ENCODE data around the gene ZNF672. TPM values are rescaled to one million over a fixed set of nuclear protein-coding genes. Genes with fewer than 3 reads are reported as not detected.
"Not testable (repeated sequence)": the region's sequence is repeated elsewhere in the genome, so short reads cannot be mapped to it uniquely, and the experiment has no call there.

Gene ZNF672
- total and polyA plus RNA-seq, 3 donors from 2014 or later: 28.4 to 65.0 (median 57.3) TPM

DNA sequence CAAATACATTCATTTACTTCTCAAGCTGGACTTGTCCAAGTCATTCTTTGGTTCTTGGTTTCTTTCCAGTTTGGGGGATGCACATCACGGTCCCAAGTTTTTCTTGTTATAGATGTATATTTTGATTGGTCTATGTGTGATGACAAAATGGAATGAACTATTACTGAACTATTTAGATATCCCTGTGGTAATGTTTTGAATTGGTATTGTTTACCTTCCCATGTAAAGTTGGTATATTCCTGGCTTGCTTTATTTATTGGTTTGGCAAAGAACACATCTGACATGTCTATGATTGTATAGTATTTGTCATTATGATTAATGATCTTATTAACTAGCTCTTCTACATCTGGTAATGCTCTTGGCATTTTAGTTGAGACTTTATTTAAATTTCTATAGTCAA is 43.2 kb downstream of the ZNF672 start:
- Histone ChIP-seq H3K4me1 (no peaks in the 10 kb centered on the region), H3K27me3 (no peaks in the 10 kb centered on the region), H3K4me3 (no peak overlapping the region), H3K36me3 (ENCODE audit: low read depth, missing control alignments) (no peaks in the 10 kb centered on the region), H3K27ac (no peak overlapping the region), H3K9me3 (no peaks in the 10 kb centered on the region)
- WGBS, 2 donors: 95 to 97% methylated on average over 1 of the region's 1 CpG
- no peak for DNase-seq
- no peak for TF ChIP-seq CTCF (IDR thresholded peaks at IDR 0.05)
- TF ChIP-seq POLR2A (IDR thresholded peaks at IDR 0.05): no peak
- intact Hi-C loops (cut with DNase I; ENCODE audit: low total_unique reads): no loop called here

- H3K27me3 ChIP-seq; H3K36me3 ChIP-seq (ENCODE audit: low read depth, missing control alignments); H3K4me3 ChIP-seq; DNase-seq; H3K27ac ChIP-seq; intact Hi-C loops (cut with DNase I; ENCODE audit: low total_unique reads); H3K9me3 ChIP-seq; H3K4me1 ChIP-seq: not testable (repeated sequence)
- WGBS, 2 donors: 81% methylated on average over 7 of the region's 7 CpGs
Observed at GRCh38 chr1:248882427-248882826, 44.4 kb downstream of the ZNF672 start.

- no peaks in the 10 kb centered on the region for H3K36me3 ChIP-seq (ENCODE audit: low read depth, missing control alignments)
- H3K4me1 ChIP-seq: no peaks in the 10 kb centered on the region
- no peaks in the 10 kb centered on the region for H3K9me3 ChIP-seq
- no peak overlapping the region for H3K27ac ChIP-seq
- no peak for TF ChIP-seq POLR2A (IDR thresholded peaks at IDR 0.05)
- no peak for TF ChIP-seq CTCF (IDR thresholded peaks at IDR 0.05)
- no peaks in the 10 kb centered on the region for H3K27me3 ChIP-seq
- no peak overlapping the region for H3K4me3 ChIP-seq
- WGBS, 2 donors: 33 to 39% methylated on average over 1 of the region's 1 CpG
- intact Hi-C loops (cut with DNase I; ENCODE audit: low total_unique reads): no loop called here
- DNase-seq: no peak
Observed at GRCh38 chr1:248884632-248885295, 46.7 kb downstream of the ZNF672 start.

GRCh38 chr1:248885646-248886045 is 47.6 kb downstream of the ZNF672 start:
- Histone ChIP-seq H3K27ac (no peak overlapping the region), H3K36me3 (ENCODE audit: low read depth, missing control alignments) (no peaks in the 10 kb centered on the region), H3K4me1 (no peaks in the 10 kb centered on the region), H3K27me3 (no peaks in the 10 kb centered on the region), H3K4me3 (no peak overlapping the region), H3K9me3 (no peaks in the 10 kb centered on the region)
- intact Hi-C loops (cut with DNase I; ENCODE audit: low total_unique reads): no loop called here
- 63 to 71% methylated on average over 1 of the region's 1 CpG for WGBS, 2 donors
- no peak for DNase-seq
- no peak for TF ChIP-seq CTCF (IDR thresholded peaks at IDR 0.05)
- no peak for TF ChIP-seq POLR2A (IDR thresholded peaks at IDR 0.05)

DNA sequence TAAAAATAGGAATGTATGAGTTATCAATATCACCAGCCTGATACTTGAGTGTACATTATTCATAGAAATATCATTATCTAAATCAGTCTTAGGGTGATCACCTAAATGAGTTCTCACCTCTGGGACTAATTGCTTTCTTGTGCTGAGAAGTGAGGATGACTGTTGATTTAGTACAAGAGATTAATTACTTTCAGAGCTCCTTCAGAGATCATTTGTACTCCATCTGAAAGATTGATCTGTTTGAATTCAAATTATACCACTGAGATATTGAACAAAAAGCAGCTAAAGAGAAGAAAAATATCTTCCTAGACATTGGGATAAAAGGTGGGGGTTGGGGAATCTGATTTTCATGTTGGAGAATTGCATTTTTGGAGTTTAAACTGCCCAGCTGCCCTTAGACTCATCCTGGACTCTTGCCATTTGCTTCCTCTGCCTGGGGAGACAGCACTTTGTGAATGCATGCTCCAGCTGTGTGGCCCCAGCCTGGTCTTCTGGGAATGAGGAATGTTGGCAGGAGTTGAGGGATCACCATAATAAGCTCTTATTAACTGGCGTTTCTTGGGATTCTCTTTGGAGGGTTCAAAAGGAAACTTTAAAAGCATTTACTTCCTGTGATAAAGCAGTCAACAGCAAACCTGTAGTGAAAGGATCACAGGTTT is 48.3 kb downstream of the ZNF672 start:
- no peaks in the 10 kb centered on the region for H3K27me3 ChIP-seq
- H3K4me3 ChIP-seq: no peak overlapping the region
- no peak overlapping the region for H3K27ac ChIP-seq
- DNase-seq: no peak
- H3K9me3 ChIP-seq: no peaks in the 10 kb centered on the region
- 15 to 41% methylated on average over 1 of the region's 1 CpG for WGBS, 2 donors
- no peaks in the 10 kb centered on the region for H3K4me1 ChIP-seq
- TF ChIP-seq CTCF (IDR thresholded peaks at IDR 0.05): no peak
- TF ChIP-seq POLR2A (IDR thresholded peaks at IDR 0.05): no peak
- intact Hi-C loops (cut with DNase I; ENCODE audit: low total_unique reads): no loop called here
- no peaks in the 10 kb centered on the region for H3K36me3 ChIP-seq (ENCODE audit: low read depth, missing control alignments)

DNA sequence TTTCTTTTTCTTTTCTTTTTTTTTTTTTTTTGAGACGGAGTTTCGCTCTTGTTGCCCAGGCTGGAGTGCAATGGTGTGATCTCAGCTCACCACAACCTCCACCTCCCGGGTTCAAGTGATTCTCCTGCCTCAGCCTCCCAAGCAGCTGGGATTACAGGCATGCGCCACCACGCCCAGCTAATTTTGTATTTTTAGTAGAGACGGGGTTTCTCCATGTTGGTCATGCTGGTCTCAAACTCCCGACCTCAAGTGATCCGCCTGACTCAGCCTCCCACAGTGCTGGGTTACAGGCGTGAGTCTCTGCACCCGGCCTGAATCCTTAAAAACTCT is 51.9 kb downstream of the ZNF672 start:
- H3K4me1 ChIP-seq; intact Hi-C loops (cut with DNase I; ENCODE audit: low total_unique reads); H3K4me3 ChIP-seq; H3K36me3 ChIP-seq (ENCODE audit: low read depth, missing control alignments); DNase-seq; H3K27me3 ChIP-seq; H3K9me3 ChIP-seq: not testable (repeated sequence)
- H3K27ac ChIP-seq: peak overlapping the region in 1 of 2 donors; percentile 27
- 66 to 70% methylated on average over 8 to 10 of the region's 10 CpGs for WGBS, 2 donors

Measured in testis (tissue), 3 donors.